GM21447 (cell line): Measurements from ENCODE around the gene CDH15.

Experiments used
- ATAC-seq: cut with Tn5 transposase; IDR thresholded peaks from one replicate; pipeline ENCODE4 v1.9.1; 2021; ENCODE audit not compliant: unreplicated experiment

CDH15 gene

DNA sequence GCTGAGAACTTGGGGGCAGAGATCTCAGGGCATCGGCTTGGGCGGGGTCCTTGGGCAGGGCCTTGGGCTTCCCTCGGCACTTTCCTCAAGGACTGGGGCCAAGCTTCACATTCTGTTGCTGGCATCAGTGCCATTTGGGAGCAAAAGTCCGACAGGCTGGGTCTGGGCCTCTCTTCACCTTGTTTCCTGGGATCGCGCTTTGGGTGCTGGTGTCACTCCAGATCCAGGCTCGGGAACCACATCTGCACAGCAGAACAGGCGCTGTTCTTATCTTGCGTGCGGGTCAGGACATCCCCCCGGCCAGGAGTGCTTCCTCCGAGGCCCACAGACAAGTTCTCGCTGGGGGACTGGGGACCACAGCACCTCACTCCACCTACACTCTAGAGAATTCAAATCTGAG lies 31.1 kb upstream of the CDH15 start:
- ATAC-seq: no peak

- ATAC-seq: no peak
These were observed 30.3 kb upstream of the CDH15 start for GRCh38 chr16:89140981-89141883.

- no peak for ATAC-seq
These were observed 29.7 kb upstream of the CDH15 start for GRCh38 chr16:89141884-89142267.

DNA sequence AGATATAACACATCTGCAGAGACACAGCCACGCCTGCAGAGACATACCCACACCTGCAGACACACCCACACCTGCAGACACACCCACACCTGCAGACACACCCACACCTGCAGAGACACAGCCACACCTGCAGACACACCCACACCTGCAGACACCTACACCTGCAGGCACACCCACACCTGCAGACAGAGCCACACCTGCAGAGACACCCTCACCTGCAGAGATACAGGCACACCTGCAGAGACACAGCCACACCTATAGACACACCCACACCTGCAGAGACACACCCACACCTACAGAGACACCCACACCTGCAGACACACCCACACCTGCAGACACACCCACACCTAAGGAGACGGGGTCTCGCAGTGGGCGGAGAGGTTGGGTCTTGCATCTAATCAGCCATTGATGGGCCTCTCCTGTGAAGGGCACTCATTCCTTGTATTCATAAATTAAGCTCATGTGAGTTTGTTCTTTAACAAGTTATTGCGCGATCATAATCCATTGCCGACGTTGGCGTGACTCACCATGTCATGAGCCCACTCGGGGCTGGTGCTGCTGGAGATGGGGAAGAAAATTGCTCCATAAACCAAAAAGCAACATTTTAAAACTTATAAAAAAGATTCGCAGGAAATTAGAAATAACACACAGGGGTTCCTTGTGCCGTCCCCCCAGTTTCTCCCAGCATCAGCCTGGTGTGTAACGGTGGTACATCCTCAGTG lies 28.9 kb upstream of the CDH15 start:
- no peak for ATAC-seq

- no peak for ATAC-seq
These were observed 28.3 kb upstream of the CDH15 start for GRCh38 chr16:89143201-89143741.

- no peak for ATAC-seq
These were observed 27.5 kb upstream of the CDH15 start for GRCh38 chr16:89143911-89144675.

GRCh38 chr16:89144681-89145080 lies 26.9 kb upstream of the CDH15 start:
- no peak for ATAC-seq

DNA sequence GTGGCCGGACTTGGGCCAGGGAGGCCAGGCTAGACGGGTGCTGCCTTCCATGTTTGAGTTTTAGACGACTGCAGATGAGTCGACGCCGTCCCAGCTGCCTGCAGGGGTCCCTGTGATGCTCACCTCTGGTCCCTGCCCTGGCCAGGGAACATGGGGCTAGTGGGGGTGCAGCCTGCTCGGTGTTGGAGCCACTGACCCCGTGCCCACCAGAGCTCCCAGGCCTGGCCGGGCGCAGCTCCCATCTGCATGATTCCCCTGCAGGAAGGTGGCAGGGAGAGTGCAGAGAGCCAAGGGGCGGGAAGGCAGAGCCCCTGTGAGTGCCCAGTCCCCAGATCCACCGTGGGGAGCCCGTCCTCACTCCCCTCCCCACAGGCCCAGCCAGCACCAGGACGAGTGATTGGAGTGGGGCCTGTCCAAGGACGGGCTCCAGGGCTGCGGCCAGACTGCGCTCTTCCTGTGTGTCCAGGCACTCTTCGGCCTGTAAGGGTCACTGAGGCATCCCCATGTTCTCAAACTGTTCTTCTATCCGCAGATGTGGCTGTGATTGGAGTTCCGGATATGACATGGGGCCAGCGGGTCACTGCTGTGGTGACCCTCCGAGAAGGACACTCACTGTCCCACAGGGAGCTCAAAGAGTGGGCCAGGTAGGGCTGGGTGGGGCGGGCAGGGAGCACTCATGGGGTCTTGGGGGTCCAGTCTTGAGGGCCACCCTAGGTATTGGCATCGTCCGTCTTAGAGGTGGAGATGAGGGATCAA lies 26.0 kb upstream of the CDH15 start:
- no peak for ATAC-seq

- no peak for ATAC-seq
These were observed 25.1 kb upstream of the CDH15 start for GRCh38 chr16:89146211-89147005.

DNA sequence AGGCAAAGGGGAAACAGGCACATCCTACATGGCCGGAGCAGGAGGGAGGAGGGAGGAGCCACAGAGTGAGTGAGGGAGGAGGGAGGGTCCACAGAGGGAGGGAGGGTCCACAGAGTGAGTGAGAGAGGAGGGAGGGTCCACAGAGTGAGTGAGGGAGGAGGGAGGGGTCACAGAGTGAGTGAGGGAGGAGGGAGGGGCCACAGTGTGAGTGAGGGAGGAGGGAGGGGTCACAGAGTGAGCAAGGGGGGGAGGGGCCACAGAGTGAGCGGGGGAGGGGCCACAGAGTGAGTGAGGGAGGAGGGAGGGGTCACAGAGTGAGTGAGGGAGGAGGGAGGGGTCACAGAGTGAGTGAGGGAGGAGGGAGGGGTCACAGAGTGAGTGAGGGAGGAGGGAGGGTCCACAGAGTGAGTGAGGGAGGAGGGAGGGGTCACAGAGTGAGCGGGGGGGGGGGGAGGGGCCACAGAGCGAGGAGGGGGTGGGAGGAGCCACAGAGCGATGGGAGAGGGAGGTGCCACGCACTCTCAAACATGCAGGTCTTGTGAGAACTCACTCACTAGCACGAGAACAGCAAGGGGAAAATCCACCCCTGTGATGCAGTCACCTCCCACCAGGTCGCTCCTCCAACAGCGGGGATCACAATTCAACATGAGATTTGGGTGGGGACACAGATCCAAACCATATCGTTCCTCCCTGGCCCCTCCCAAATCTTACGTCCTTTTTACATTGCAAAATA lies 24.3 kb upstream of the CDH15 start:
- no peak for ATAC-seq

DNA sequence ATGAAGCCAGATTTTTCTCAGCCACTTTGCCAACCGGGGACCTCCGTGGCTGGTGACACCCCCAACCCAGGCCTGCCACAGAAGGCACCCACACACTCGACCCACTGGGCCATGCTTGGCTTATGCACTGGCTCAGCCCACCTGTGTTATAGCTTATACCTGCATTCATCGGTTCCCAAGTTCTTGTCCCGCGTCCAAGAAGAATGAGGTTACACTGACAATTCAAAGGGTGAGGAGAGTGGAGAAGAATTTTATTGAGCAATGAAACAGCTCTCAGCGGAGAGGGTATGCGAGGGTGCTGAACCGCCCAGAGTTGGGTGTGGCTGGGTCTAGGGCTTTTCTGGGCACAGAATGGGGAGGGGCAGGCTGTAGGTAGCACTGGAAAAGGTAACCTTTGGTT lies 22.2 kb upstream of the CDH15 start:
- ATAC-seq: no peak

DNA sequence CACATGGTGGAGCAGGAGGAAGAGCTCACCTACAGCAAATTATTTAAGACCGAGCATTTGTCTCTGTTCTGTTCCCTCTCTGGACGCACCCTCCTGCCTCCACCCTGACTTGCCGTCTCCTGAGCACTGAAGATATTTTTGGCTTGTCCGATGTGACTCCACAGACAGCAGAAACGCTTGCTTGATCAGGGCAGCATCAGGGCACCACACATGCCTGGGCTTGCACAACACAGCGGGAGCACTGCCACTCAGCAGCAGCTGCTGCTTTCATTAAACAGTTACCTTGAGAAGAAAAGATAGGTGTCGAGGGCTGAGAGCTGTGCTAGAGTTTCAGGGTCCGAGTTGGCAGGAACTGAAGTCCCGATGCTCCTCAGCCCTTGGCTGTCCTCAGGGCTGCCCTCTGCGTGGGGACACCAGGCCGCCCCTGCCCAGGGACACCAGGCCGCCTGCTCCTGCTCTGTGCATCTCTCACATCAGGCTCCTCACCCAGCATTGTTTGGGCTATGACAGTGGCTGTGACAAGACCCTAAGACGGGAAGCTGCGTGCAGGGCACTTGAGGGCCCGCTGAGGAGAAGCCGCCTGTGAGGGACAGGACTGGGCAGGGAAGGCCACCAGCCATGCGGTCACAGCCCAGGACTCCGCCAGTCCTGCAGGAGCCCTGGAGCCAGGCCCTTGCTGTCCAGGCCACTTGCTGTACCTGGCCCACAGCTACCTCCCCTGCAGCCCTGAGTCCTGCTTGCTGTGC lies 21.3 kb upstream of the CDH15 start:
- no peak for ATAC-seq

- no peak for ATAC-seq
These were observed 20.6 kb upstream of the CDH15 start for GRCh38 chr16:89150981-89151380.

- ATAC-seq: no peak
These were observed 18.5 kb upstream of the CDH15 start for GRCh38 chr16:89152831-89153700.

GRCh38 chr16:89153848-89154271 lies 17.7 kb upstream of the CDH15 start:
- no peak for ATAC-seq

GRCh38 chr16:89154390-89155183 lies 17.0 kb upstream of the CDH15 start:
- ATAC-seq: no peak
